GM20000 (cell line): ENCODE results near the gene MYO19.
"Not testable (repeated sequence)": the region's sequence is repeated elsewhere in the genome, so short reads cannot be mapped to it uniquely, and the experiment has no call there.

Source experiments
- DNase-seq: peaks from one replicate; pipeline ENCODE4 v3.0.0; 2012; ENCODE audit warnings: low spot score
- CTCF ChIP-seq: IDR thresholded peaks from 2 replicates; pipeline ENCODE4 v1.5.1; 2012; ENCODE audit warnings: mild to moderate bottlenecking, control low read depth; ENCODE audit errors: extremely low read depth, missing control alignments

Gene MYO19

GRCh38 chr17:36459601-36460000 lies 75.1 kb downstream of the MYO19 start:
- DNase-seq, result no peak
- no peak for TF ChIP-seq CTCF

GRCh38 chr17:36459045-36459444 lies 75.6 kb downstream of the MYO19 start:
- no peak for TF ChIP-seq CTCF
- DNase-seq, result no peak

- not testable (repeated sequence) for DNase-seq
Observed at GRCh38 chr17:36457701-36458100, 77.0 kb downstream of the MYO19 start.

GRCh38 chr17:36452888-36453287 lies 81.8 kb downstream of the MYO19 start:
- DNase-seq, result not testable (repeated sequence)

- DNase-seq, result not testable (repeated sequence)
Observed at GRCh38 chr17:36449997-36450396, 84.7 kb downstream of the MYO19 start.
